Neural progenitor cell (in vitro differentiated cells): ENCODE data around the gene ST8SIA5. TPM values are rescaled to one million over a fixed set of nuclear protein-coding genes. Genes with fewer than 3 reads are reported as not detected.

Experiments
- DNase-seq: peaks from one replicate; pipeline ENCODE4 v3.0.0-alpha.2; 2016; ENCODE audit warnings: low spot score
- H2AFZ ChIP-seq: fragments of 200-600 bp; sonication (generic); replicated peaks from 2 replicates; pipeline ENCODE4 v1.6.1; 2016; ENCODE audit warnings: antibody characterized with exemption
- H3F3A ChIP-seq: fragments of 200-600 bp; sonication (generic); 2 replicates; pipeline ENCODE4 v1.6.1; 2016; ENCODE audit warnings: antibody characterized with exemption, low read depth
- H3K27ac ChIP-seq: fragments of 200-600 bp; sonication (generic); 2 replicates; pipeline ENCODE4 v1.5.1; 2016; ENCODE audit warnings: mild to moderate bottlenecking
- H3K27me3 ChIP-seq: fragments of 200-600 bp; sonication (generic); 2 replicates; pipeline ENCODE4 v1.6.1; 2016; ENCODE audit warnings: mild to moderate bottlenecking, moderate library complexity
- H3K36me3 ChIP-seq: fragments of 200-600 bp; sonication (generic); 2 replicates; pipeline ENCODE4 v1.5.1; 2016
- H3K4me1 ChIP-seq: fragments of 200-600 bp; sonication (generic); 2 replicates; pipeline ENCODE4 v1.6.1; 2016; ENCODE audit warnings: mixed run types
- H3K4me2 ChIP-seq: fragments of 200-600 bp; sonication (generic); 2 replicates; pipeline ENCODE4 v1.6.1; 2016
- H3K4me3 ChIP-seq: fragments of 200-600 bp; sonication (generic); 2 replicates; pipeline ENCODE4 v1.5.1; 2016
- H3K79me2 ChIP-seq: fragments of 200-600 bp; sonication (generic); 2 replicates; pipeline ENCODE4 v1.6.1; 2016; ENCODE audit warnings: low read depth
- H3K9ac ChIP-seq: fragments of 200-600 bp; sonication (generic); 2 replicates; pipeline ENCODE4 v1.6.1; 2016
- H3K9me3 ChIP-seq: fragments of 200-600 bp; sonication (generic); 2 replicates; pipeline ENCODE4 v1.5.1; 2016; ENCODE audit warnings: low read depth
- H4K20me1 ChIP-seq: fragments of 200-600 bp; sonication (generic); 2 replicates; pipeline ENCODE4 v1.6.1; 2016; ENCODE audit warnings: low read depth
- H3K27ac Mint-ChIP-seq: 3 replicates; pipeline ENCODE4 v1.8.0; 2021; ENCODE audit warnings: mixed read lengths
- H3K27me3 Mint-ChIP-seq: 2 replicates; pipeline ENCODE4 v1.8.0; 2022; ENCODE audit warnings: low read depth, mild to moderate bottlenecking, inconsistent platforms, moderate library complexity, mixed read lengths; ENCODE audit not compliant: insufficient read depth
- H3K36me3 Mint-ChIP-seq: 3 replicates; pipeline ENCODE4 v1.8.0; 2021; ENCODE audit warnings: mixed read lengths
- H3K4me1 Mint-ChIP-seq: 3 replicates; pipeline ENCODE4 v1.8.0; 2021; ENCODE audit warnings: mixed read lengths
- H3K4me3 Mint-ChIP-seq: 3 replicates; pipeline ENCODE4 v1.8.0; 2021; ENCODE audit warnings: mild to moderate bottlenecking, moderate library complexity, mixed read lengths
- H3K9me3 Mint-ChIP-seq: 3 replicates; pipeline ENCODE4 v1.8.0; 2020; ENCODE audit warnings: mixed read lengths
- CTCF ChIP-seq: fragments of 200-600 bp; sonication (generic); IDR thresholded peaks from 2 replicates; pipeline ENCODE4 v1.5.1; 2017; ENCODE audit warnings: antibody characterized with exemption, mild to moderate bottlenecking
- EZH2 ChIP-seq: fragments of 200-600 bp; sonication (generic); IDR thresholded peaks from 2 replicates; pipeline ENCODE4 v1.6.1; 2017; ENCODE audit warnings: antibody characterized with exemption, mild to moderate bottlenecking, moderate library complexity
- EZH2phosphoT487 ChIP-seq: fragments of 200-600 bp; sonication (generic); IDR thresholded peaks from 2 replicates; pipeline ENCODE4 v1.6.1; 2017; ENCODE audit warnings: antibody characterized with exemption
- total RNA-seq: library from RNA; depleted of rRNA; stranded (reverse); fragments of >200 nt; gene quantifications from 2 replicates; pipeline ENCODE4 v1.2.3, GENCODE V29; 2015; ENCODE audit warnings: low replicate concordance

Gene ST8SIA5
- total RNA-seq, 1 donor from 2014 or later = 0.04 TPM

GRCh38 chr18:46679846-46680598, 76.8 kb downstream of the ST8SIA5 start:
- H3K27me3 ChIP-seq = no peaks in the 10 kb centered on the region
- Mint-ChIP-seq H3K27ac (no peak overlapping the region), H3K4me3 (no peak overlapping the region), H3K9me3 (no peaks in the 10 kb centered on the region), H3K4me1 (peaks cover 6% of the 10 kb centered on the region), H3K27me3 (peaks cover 9% of the 10 kb centered on the region), H3K36me3 (no peaks in the 10 kb centered on the region)
- no peak overlapping the region for H3K27ac ChIP-seq
- H3K4me2 ChIP-seq = no peak overlapping the region
- H3K79me2 ChIP-seq = no peaks in the 10 kb centered on the region
- no peak overlapping the region for H3K4me3 ChIP-seq
- H4K20me1 ChIP-seq = no peaks in the 10 kb centered on the region
- H3K9me3 ChIP-seq = no peaks in the 10 kb centered on the region
- no peaks in the 10 kb centered on the region for H3K4me1 ChIP-seq
- no peaks in the 10 kb centered on the region for H3F3A ChIP-seq
- no peaks in the 10 kb centered on the region for H3K36me3 ChIP-seq
- DNase-seq = no peak
- no peak overlapping the region for H2AFZ ChIP-seq
- TF ChIP-seq EZH2 (no peak), CTCF (no peak), EZH2phosphoT487 (no peak)
- no peak overlapping the region for H3K9ac ChIP-seq

- H3K27ac ChIP-seq = no peak overlapping the region
- Mint-ChIP-seq H3K27me3 (peaks cover 12% of the 10 kb centered on the region), H3K27ac (no peak overlapping the region), H3K4me1 (peaks cover 6% of the 10 kb centered on the region), H3K4me3 (no peak overlapping the region), H3K36me3 (no peaks in the 10 kb centered on the region), H3K9me3 (no peaks in the 10 kb centered on the region)
- H3K36me3 ChIP-seq = no peaks in the 10 kb centered on the region
- no peaks in the 10 kb centered on the region for H3K79me2 ChIP-seq
- H3K4me2 ChIP-seq = no peak overlapping the region
- no peaks in the 10 kb centered on the region for H3K4me1 ChIP-seq
- H3K9me3 ChIP-seq = no peaks in the 10 kb centered on the region
- H3F3A ChIP-seq = no peaks in the 10 kb centered on the region
- TF ChIP-seq EZH2 (no peak), EZH2phosphoT487 (no peak), CTCF (no peak)
- H2AFZ ChIP-seq = no peak overlapping the region
- no peak for DNase-seq
- no peaks in the 10 kb centered on the region for H4K20me1 ChIP-seq
- H3K4me3 ChIP-seq = no peak overlapping the region
- H3K27me3 ChIP-seq = no peaks in the 10 kb centered on the region
- no peak overlapping the region for H3K9ac ChIP-seq
Measured at GRCh38 chr18:46678785-46679399, 78.0 kb downstream of the ST8SIA5 start.

GRCh38 chr18:46678041-46678440, 78.8 kb downstream of the ST8SIA5 start:
- no peak overlapping the region for H3K9ac ChIP-seq
- no peak overlapping the region for H3K4me2 ChIP-seq
- no peaks in the 10 kb centered on the region for H3K27me3 ChIP-seq
- no peaks in the 10 kb centered on the region for H3K9me3 ChIP-seq
- Mint-ChIP-seq H3K27me3 (peaks cover 12% of the 10 kb centered on the region), H3K27ac (no peak overlapping the region), H3K36me3 (no peaks in the 10 kb centered on the region), H3K4me3 (no peak overlapping the region), H3K4me1 (peaks cover 6% of the 10 kb centered on the region), H3K9me3 (no peaks in the 10 kb centered on the region)
- no peaks in the 10 kb centered on the region for H3K4me1 ChIP-seq
- H3K36me3 ChIP-seq = no peaks in the 10 kb centered on the region
- H4K20me1 ChIP-seq = no peaks in the 10 kb centered on the region
- H2AFZ ChIP-seq = no peak overlapping the region
- DNase-seq = no peak
- H3K27ac ChIP-seq = no peak overlapping the region
- H3K4me3 ChIP-seq = no peak overlapping the region
- H3F3A ChIP-seq = no peaks in the 10 kb centered on the region
- no peaks in the 10 kb centered on the region for H3K79me2 ChIP-seq
- TF ChIP-seq EZH2phosphoT487 (no peak), EZH2 (no peak), CTCF (no peak)
